Measurements from ENCODE around the gene ECI1.

ECI1 gene, protein sequence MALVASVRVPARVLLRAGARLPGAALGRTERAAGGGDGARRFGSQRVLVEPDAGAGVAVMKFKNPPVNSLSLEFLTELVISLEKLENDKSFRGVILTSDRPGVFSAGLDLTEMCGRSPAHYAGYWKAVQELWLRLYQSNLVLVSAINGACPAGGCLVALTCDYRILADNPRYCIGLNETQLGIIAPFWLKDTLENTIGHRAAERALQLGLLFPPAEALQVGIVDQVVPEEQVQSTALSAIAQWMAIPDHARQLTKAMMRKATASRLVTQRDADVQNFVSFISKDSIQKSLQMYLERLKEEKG

DNA sequence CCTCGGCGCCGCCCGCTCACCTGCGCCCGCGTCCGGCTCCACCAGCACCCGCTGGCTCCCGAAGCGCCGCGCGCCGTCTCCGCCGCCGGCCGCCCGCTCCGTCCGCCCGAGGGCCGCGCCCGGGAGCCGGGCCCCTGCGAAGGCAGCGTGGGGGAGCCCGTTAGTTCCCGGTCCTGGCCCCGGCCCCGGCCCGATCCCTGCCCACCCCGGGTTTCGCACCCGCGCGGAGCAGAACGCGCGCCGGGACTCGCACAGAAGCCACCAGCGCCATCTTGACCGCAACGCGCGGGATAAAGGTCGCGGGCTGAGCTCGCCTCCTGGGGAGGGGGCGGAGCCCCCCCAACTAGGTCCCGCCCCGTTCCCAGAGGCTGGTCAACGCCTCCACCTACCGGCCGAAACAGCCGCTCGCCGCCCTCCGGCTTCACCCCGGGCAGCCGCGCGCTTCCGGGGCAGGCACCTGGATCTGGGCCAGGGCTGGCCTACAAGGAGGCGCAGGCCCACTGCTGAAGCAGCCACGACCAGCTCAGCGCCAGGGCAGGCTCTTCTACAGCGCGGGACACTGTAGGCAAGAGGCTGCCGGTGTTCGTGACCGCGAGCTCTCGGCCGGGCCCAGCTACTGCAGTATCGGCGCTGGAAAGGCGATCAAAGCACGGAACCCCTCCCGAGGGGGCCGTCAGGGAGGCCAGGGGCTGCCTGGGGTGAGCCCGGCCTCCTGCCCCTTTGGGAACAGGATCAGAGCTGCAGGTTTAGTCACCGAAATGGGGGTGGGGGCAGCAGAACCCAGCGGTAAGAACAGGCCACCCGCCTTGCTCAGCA, at the start of gene ECI1:
ECI1 (minus strand) TSS at position 292 of the 816 bp plus-strand sequence; CDS start at position 271, 21 bp downstream.
- DNase-seq (ENCODE audit: low read depth): peak; percentile 61

DNA sequence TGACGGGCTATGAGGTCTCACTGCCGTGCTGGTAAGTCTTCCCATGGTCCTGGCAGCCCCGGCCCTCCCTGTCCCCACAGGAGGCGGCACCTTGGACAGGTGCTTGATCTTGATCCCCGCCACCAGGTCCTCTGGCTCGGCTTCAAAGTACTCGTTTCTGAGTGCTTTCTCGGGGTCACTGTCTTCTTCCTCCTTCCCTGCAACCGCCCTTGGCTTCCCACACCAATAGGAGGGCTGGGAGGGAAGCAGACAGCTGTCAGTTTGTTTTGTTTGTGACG, 48.5 kb upstream of the ECI1 start:
- no peak for DNase-seq (ENCODE audit: low read depth)

DNA sequence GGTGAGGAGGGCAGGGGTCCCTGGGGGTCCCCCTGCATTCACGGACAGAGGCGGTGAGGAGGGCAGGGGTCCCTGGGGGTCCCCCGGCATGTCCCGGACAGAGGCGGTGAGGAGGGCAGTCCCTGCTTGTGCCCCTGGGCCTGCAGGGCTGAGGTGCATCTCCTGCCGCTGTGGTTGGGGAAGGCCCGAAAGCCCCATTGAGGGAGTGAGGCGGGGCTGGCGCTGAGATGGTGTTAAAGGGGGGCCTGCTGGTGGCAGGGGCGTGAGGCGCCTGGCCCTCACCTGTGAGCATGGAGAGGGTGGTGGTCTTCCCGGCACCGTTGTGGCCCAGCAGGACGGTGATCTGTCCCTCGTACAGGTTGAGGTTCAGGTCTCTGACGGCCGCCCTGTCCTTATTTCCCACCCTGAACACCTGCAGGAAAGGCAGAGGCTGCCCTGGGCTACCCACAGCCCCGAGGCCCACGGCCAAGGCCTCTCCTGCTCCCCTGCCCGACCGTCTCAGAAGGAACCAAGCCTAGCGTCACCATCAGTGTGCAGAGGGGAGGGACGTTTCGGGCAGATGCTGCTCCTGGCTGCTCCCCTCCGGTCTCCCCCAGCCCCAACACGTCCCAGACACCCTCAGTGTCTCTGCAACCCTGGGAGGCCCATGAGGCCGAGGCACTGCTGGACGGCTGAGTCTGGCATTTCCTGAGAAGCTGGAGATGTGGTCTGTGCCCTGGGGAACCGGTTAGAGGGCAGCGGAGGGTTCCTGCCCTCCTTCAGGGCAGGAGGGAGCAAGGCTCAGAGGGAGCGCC, 47.9 kb upstream of the ECI1 start:
- no peak for DNase-seq (ENCODE audit: low read depth)

DNA sequence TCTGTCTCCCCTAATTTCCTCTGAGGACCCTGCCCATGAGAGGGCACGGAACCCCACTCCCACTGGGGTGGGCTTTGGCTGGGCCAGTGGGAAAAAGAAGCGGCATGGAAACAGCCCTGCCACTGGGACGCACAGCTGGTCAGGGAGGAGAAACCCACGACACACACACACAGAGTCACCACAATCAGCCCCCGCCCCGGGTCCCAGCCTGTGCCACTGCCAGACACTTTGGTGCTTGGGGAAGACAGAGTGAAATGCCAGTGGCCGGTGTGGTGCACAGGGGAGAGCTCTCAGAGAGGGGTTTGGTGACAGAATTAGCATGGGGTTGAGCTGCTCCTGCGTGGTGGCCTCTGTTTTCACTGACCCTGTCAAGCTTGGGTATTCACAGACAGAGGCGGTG, 47.2 kb upstream of the ECI1 start:
- DNase-seq (ENCODE audit: low read depth): no peak

DNA sequence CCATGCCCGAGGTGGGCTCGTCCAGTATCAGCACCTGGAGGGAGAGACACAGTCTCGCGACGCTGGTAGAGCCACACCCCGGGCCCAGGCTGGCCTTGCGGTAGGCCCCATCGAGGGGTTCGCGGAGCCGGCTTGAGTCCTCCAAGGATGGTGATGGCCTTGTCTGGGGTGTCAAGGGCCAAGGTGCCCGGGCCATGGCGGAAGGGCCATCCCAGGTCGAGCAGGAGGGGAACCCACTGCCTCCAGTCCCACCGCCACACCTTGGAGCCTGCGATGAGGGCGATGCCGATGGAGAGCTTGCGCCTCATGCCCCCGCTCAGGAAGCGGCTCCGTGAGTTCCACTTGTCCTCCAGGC, 46.1 kb upstream of the ECI1 start:
- no peak for DNase-seq (ENCODE audit: low read depth)

DNA sequence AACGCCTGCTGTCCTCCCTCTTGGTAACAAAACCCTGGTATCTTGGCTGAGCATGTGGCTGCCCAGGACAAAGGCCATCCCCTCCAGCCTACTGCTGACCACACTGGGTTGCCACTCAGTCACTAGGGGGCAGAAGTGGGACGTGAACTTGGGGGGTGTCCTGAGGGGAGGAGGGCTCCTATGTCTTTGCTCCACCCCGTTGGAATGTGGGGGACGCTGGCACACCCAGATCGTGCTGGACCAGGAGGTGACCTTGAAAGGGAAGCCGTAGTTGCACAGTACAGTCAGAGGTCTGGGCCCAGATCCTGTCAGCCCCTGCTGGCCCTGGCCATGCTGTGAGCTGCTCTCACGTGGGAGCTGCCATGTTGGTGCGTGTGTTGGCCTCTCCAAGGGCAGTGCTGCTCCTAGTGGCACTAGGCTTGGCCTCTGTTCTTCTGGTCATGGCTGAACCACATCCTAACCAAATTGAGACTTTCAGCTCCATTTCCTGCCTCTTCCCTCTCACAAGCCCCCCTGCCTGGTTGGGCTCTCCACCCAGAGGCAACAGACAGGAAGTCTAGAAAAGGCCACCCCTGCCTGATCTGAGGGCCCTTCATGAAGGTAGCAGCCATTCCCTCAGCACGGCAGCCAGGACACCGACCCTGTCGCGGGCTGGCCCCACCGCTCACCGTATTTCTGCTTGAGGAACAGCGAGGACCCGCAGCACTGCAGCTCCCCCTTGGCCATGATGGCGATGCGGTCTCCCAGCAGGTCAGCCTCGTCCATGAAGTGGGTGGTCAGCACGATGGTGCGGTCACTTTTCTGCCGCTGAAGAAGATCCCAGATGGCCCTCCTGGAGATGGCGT, 45.5 kb upstream of the ECI1 start:
- DNase-seq (ENCODE audit: low read depth): no peak

DNA sequence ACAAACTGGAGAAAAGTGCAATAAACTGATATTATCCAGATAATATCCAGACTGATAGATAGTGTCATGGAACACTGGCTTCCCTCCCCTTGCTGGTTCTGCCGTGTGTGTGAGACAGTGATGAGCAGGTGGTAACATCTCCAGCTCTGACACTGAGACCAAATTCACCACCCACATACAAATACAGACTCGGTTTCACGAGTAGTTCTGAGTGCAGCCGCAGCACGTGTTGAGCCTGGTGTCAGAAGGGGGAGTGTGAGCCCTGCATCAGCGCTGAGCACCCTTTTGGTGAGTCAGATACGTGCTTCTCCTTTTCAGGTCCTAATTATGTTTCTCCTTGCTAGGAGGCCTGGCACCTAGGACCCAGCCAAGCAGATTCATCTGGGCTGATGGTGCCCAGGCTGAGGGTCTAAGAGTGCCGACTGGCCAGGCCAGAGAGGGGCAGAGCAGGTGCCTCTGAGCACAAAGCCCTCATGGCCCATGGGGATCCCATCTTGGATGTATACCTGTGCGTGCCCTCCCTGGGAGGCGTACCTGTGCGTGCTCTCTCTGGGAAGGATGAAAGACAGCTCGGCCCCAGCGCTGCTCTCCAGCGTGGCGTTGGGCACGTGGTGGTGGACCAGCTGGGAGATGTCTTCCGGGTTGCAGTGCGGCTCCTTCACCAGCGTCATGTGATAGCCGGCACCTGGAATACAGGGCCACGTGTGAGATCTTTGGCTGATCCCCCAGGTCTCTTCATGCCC, 43.8 kb upstream of the ECI1 start:
- DNase-seq (ENCODE audit: low read depth): no peak

DNA sequence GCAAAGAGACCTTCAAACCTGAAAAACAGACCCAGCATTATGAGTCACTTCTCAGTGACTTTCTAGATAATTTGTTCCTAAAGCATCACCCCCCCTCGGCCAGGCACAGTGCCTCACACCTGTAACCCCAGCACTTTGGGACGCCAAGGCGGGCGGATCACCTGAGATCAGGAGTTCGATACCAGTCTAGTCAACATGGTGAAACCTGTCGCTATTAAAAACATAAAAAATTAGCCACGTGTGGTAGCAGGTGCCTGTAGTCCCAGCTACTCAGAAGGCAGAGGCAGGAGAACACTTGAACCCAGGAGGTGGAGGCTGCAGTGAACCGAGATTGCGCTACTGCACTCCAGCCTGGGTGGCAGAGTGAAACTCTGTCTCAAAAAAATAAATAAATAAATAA, 40.8 kb upstream of the ECI1 start:
- no peak for DNase-seq (ENCODE audit: low read depth)

DNA sequence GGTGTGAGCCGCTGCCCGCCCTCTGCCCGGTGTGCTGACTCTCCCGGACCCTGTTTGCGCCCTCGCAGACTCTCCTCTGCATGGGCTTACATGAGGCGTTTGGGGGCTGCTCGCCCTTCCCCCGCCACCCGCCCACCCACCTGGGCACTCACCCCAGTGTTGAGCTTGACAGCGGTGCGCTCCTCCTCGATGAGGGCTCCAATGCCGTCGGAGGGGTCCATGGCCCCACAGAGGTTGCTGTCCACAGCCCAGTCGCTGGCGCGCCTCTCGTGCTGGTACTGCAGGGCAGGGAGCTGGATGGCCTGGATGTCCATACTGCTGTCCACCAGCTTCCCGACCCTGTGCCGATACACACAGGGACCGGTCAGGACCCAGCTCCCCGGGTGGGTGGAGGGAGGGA, 37.9 kb upstream of the ECI1 start:
- no peak for DNase-seq (ENCODE audit: low read depth)

DNA sequence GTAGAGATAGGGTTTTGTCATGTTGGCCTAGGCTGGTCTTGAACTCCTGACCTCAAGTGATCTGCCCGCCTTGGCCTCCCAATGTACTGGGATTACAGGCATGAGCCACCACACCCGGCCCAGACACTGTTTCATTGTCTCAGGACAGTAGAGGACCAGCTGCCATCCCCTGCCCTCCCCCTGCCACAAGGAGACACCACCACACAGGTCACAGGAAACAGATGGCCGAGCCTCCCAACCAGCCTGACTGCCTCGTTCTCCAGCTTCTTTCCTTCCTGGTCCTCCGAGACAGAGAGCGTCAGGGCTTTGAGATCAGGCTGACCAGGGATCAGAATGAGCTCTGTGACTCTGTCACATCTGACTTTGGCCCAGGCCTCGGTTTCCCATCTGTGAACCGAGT, 37.3 kb upstream of the ECI1 start:
- no peak for DNase-seq (ENCODE audit: low read depth)

DNA sequence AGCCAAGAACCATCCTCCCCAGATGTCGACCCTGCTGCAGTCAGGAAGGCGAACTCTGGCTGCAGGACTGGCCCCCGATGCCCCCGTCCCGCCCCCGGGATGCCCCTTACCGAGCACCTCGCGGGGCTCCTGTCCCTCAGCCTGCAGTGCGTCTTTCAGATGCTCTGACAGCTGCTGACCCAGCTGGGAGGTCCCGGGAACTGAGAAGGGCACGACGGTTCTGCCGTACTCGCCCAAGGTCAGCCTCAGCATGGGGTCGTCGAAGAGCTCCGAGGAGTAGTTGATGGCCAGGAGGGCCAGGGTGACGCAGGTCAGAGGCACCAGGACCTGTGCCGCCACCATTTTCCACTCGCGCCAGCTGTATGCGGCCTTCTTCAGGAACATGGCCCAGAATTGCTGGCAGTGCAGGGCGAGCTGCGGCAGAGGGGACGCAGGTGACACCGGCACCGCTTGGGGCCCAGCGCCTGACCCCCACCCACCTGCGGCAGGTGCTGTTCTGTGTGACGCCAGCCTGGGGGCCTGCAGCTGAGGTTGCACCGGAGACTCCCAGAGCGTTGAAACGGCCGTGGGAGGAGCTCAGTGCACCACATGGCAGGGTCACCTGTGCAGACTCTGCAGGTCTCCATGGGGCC, 36.6 kb upstream of the ECI1 start:
- DNase-seq (ENCODE audit: low read depth): no peak

DNA sequence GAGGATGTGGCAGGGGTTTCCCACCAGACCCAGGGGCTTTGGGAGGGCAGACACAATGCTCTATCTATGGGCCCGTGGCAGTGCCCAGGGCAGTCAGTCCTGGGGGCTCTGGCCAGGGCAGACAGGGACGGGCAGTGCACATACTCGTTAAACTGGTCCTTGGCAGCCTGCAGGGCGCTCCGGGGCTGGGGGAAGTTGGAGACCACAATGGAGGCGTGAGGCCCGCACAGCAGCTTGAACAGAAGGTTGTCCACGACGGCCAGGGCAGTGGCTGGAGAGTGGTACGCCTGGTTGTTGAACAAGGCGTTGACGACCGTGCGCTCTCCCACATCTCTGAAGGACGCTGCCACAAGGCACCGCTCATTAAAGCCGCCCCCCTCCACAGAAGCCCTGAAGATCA, 35.2 kb upstream of the ECI1 start:
- DNase-seq (ENCODE audit: low read depth): no peak

DNA sequence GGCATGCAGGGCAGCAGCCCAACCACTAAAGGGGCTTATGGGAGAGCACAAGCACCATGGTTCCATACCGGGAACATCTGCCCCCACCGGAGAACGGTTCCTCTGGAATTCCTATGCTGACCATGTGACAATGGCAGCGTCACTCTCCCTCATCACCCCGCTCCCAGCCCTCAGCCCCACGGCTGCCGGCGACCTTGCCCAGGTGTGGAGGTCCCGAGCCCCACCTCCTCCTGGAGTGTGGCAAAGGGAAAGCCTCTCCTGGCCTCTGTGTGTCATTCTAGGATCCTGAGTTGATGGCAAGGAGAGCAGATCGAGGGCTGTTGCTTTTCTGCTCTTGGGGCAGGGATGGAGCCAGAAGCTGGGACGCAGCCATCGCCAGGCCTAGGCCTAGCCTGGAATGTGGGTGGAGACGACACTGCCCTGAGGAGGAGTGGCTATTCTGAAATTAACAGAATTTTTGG, 34.4 kb upstream of the ECI1 start:
- no peak for DNase-seq (ENCODE audit: low read depth)

DNA sequence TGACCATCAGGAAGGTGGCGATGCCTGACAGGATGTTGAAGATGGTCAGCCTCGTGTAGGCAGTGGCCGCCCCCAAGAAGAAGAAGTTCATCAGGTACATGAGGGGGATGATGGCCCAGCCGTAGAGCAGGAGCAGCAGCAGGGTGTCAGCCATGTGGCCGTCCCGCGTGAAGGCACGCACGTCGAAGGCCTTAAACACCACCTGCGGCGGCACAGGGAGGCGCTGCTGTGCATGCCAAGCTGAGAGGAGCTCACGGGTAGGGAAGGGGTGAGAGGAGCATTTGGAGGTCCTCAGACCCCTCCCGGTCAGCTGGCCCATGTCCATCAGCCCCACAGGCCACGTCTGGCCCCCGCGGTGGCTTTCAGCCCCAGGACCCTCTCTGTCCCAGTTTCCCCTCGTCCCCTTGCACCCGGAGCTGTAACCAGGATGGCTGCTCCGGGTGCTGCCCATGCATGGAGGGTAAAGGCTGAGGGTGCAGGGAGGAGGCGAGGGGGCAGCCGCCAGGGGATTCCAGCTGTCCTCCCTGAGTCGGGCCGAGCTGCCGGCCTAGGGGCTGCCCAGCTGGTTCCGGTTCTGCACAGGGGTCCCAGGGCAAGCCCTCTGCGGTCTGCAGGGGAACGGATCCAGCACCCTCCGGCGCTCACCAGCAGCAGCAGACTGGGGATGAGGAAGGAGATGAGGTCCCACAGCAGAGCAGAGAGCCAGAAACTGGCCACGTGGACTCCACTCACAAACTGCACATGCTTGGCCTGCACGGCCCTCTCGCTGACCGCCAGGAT, 33.6 kb upstream of the ECI1 start:
- DNase-seq (ENCODE audit: low read depth): no peak

DNA sequence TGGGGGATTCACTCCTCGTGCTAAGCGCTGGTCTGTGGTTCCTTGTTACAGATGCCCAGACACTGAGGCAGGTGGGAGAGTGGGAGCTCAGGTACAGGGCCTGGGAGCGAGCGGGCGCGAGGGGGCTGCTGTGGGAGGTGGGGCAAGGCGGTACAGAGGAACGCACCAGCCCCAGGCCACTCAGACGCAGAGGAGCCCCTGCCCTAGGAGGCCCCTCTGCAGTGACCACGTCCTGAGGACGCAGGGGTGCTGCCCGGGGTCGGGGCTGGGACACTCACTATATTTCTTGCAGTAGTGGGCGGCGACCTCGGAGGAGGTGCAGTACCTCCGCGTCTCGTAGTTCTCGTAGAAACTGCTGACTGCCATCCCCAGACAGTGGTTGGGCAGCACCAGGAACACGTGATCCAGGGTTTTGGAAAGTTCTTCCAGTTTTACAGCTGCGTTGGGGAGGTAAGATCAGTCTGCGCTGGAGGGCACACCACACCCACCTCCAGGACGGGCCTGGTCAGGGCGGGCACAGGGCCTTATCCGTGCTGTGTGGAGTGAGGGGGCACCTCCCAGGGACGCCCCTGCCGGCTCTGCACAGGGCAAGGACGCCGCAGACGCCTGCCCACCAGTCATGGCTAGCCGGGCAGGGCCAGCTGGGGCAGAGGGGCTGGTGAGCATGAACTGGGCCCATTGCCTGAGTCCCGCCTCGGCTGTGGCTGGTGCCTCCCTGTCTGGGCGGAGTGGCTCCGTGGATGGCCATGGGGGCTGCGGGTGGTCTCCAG, 32.8 kb upstream of the ECI1 start:
- no peak for DNase-seq (ENCODE audit: low read depth)

DNA sequence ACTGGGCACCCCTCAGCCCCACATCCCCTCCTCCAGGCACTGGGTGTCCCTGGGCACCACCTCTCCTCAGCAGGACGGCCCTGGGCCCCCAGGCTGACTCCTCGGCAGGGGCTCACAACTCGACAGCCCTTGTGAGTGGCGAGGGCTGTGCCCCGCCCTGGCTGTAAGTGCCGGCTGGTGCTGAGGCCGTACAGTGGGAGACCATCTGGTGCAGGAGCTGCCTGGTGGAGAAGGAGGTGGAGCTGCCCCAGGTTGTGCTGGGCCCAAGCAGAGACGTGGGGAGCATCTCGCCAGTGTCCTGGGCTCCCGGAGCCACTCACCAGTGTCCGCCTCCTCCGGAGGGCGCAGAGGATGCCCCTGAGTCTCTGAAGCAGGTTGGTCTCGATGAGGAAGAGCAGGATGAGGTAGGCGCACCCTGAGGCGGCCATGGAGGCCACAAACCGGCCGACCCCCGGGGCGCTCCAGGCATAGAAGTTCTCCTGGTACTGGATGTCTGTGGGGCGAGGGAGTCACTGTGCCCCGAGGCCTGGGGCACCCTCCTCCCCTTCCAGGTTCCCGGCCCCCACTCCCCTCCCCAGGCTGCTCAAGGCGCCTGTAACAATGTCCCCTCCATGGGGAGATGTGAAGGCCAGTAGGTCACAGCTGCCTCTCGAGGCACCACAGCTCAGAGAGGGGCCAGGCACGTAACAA, 31.6 kb upstream of the ECI1 start:
- DNase-seq (ENCODE audit: low read depth): no peak

DNA sequence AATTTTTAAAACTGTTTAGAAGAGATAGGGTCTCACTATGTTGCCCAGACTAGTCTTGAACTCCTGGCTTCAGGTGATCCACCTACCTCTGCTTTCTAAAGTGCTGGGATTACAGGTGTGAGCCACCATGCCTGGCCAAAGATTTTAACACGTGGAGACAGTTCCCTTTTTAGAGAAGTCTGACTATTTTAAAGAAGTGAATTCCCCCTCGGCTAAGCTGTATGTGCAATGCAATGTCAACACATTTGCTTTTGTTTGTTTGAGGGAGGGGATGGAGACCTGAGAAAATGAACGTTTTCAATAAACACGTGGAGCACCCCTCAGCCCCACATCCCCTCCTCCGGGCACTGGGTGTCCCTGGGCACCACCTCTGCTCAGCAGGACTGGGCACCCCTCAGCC, 30.9 kb upstream of the ECI1 start:
- no peak for DNase-seq (ENCODE audit: low read depth)

DNA sequence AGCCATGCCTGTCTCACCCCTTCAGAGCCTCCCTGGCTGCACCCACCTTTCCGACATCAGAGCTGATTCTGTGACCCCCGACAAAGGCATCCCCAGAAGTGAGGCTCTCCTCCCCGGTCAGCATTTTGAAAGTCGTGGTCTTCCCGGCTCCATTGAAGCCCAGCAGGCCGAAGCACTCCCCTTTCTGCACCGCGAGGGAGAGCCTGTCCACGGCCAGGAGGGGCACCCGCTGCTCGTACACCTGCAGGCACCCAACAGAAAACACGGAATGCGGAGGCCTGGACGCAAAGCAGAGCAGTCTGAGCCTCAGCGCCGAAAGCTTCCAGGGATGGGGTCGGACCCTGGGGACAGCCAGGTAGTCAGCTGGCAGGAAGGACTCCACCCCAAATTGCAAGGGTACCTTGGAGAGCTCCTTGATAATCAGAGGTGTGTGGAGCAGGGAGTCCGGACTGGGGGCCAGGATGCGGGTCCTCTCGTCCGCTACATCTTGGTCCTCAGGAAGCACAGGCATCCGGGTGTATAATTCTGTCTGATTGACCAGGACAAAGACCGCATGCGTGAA, 29.7 kb upstream of the ECI1 start:
- no peak for DNase-seq (ENCODE audit: low read depth)
